Fibroblast of the aortic adventitia (primary cell): Measurements from ENCODE around the gene MYO19. TPM values are rescaled to one million over a fixed set of nuclear protein-coding genes. Genes with fewer than 3 reads are reported as not detected.

ENCODE experiments used
- DNase-seq: peaks from one replicate; pipeline ENCODE4 v3.0.0-alpha.2; 2010; ENCODE audit warnings: low read depth
- H3K4me3 ChIP-seq: 2 replicates; pipeline ENCODE4 v1.5.1; 2011; ENCODE audit warnings: low read depth, mild to moderate bottlenecking, control low read depth, low read length, moderate library complexity
- total RNA-seq: library from RNA; depleted of rRNA; stranded (reverse); fragments of >200 nt; gene quantifications from 2 replicates; pipeline ENCODE4 v1.2.3, GENCODE V29; 2012; ENCODE audit warnings: low replicate concordance
- TF ChIP-seq, protein P1 (sequence below): IDR thresholded peaks from 2 replicates; pipeline ENCODE4 v1.5.1; 2011; ENCODE audit warnings: mild to moderate bottlenecking, low read length, control low read depth, inconsistent platforms; ENCODE audit not compliant: insufficient read depth

The MYO19 gene
- total RNA-seq, 1 donor: 66.2 TPM

DNA sequence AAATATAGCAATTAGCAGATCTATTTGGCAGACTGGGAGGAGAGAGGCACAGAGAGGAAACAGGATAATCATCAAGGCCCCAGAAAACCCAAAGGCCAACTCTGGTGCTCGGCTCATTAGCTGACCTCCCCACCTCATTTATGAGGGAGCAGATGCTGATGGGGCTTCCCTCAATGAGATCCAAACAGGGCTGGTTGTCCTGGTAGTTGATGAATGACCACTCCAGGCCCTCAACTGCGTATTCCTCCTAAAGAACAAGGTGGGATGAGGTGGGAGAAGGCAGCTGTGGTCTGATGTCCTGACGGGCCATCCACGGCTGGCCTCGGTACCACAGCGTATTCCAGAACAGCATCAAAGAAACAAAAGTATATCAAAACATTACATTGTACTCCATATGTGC lies 27.4 kb downstream of the MYO19 start:
- H3K4me3 ChIP-seq: no peak overlapping the region
- TF ChIP-seq, protein P1, sequence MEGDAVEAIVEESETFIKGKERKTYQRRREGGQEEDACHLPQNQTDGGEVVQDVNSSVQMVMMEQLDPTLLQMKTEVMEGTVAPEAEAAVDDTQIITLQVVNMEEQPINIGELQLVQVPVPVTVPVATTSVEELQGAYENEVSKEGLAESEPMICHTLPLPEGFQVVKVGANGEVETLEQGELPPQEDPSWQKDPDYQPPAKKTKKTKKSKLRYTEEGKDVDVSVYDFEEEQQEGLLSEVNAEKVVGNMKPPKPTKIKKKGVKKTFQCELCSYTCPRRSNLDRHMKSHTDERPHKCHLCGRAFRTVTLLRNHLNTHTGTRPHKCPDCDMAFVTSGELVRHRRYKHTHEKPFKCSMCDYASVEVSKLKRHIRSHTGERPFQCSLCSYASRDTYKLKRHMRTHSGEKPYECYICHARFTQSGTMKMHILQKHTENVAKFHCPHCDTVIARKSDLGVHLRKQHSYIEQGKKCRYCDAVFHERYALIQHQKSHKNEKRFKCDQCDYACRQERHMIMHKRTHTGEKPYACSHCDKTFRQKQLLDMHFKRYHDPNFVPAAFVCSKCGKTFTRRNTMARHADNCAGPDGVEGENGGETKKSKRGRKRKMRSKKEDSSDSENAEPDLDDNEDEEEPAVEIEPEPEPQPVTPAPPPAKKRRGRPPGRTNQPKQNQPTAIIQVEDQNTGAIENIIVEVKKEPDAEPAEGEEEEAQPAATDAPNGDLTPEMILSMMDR: no peak
- DNase-seq: no peak

DNA sequence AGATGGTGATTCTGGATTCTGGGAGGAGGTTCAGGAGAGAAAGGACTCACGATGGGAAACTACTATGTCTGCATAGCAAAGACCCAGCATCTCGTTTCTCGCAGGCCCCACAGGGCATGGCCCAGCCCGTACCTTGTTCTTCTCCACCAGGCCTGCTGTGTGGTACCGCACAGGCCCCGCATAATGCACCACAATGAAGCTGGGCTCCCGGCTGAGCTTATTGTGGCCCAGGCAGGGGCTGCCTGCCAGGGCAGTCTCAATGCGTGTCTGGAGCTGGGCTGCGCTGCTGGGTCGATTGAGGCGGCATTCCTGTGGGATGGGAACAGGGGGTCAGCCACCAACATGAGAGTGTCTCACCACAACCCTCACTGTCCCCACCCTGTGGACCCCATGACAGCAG lies 27.8 kb downstream of the MYO19 start:
- H3K4me3 ChIP-seq: no peak overlapping the region
- no peak for DNase-seq
- TF ChIP-seq, protein P1: no peak

DNA sequence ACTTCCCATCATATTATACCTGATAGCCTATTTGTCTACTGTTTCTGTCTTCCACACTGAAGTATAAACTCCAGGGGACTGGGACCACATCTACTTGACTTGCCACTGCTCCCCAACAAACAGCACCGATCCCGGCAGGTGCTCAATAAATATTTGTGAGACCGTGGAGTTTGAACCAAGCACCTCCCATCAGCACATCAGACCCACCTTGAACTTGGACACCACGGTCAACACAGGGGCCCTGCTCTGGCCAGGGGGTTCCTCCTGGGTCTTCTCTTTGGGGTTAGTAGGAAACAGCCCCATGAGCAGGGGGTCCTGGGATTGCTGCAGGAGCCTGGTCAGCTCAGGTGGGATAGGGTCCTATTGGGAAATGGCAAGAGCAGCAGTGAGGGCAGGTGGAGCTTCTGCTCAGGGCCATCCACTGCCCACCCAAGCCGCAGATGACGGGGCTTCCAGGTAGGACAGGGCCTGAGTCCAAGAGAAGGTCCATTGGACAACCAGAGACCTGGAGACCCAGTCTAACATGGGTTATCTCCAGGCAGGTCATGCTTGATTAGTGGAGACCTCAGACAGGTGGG lies 28.3 kb downstream of the MYO19 start:
- no peak overlapping the region for H3K4me3 ChIP-seq
- TF ChIP-seq, protein P1: no peak
- DNase-seq: no peak

DNA sequence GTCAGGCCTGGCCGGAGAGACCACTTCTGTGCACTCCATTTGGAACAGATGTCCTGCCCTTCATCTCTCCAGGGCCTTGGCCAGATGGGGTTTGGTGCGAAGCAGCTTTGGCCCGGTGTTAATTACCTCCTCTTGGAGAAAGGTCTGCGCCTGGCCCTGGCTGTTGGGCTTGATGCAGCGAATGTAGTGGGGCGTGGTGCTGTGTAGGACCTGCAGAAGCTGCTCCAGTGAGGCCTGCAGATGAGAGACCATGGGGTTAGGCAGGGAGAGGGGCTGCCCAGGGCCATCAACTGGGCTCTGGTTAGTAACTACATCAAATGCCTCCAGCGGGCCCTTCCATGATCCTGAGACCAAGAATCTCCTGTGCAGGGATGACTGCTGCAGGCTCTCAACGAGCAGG lies 29.5 kb downstream of the MYO19 start:
- TF ChIP-seq, protein P1: no peak
- no peak overlapping the region for H3K4me3 ChIP-seq
- no peak for DNase-seq

DNA sequence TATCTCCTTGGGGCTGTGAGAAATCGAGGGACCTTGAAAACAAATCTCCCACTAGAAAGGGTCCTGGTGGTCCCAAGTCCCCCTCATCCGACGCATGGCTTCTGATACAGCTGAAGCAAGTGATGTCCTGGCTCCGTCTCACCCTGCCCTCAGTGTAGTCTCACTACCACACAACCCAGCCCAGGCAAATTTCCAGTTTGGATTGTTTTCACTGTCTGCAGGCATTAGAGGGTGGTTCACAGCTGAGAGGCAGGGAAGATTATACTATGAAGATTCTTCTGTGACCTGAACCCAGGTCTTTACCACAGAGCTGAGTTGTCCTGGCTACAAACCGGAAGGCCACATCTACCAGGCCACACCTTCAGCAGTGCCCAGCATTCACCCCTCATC lies 30.5 kb downstream of the MYO19 start:
- TF ChIP-seq, protein P1: no peak
- H3K4me3 ChIP-seq: no peak overlapping the region
- no peak for DNase-seq

DNA sequence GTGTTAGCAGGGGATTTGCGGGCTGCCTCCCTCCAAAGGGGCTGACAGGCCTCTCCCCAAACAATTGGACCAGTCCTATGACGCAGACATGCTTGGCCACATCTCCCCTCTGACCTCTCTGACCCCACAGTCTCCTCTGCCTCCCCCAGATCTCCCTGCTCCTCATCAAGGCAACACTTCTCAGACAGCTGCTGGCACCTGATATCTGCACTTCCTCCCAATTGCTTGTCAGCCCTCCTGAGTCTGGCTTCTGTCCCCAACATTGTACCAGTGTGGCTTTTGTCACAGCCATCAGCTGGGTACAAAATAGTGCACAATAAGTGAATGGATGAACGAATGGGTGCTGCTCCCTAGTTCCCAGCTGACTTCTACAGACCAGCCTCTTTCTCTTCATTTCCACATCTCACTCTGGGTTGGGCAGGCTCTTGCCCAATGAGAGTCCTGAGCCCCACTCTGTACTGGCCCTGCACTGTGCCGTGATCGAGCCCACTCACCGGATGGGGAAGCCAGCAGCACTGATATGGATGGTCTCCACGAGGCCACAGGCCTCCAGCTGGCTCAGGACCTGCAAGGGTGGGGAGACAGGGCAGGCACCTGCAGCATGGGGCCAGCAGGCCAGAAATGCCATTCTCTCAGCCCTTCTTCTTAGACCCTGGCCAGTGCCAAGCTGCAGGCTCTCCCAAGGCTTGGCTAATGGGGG lies 31.1 kb downstream of the MYO19 start:
- DNase-seq: no peak
- TF ChIP-seq, protein P1: no peak

More for the DNA sequence above, 31.1 kb downstream of the MYO19 start:
- no peak overlapping the region for H3K4me3 ChIP-seq
